Suprapubic skin (tissue), 4 donors: ENCODE measurements around the gene SH3BP4.

ENCODE experiments used
- POLR2A ChIP-seq, 2 donors: fragments of 450-650 bp; IDR thresholded peaks; one replicate each; pipeline ENCODE4 v1.6.1; 2017; ENCODE audit warnings: antibody characterized with exemption in 2 of 2, mild to moderate bottlenecking in 2 of 2, moderate library complexity in 2 of 2
- POLR2AphosphoS5 ChIP-seq, 3 donors: sonication (generic); formaldehyde crosslinking; IDR thresholded peaks; one replicate each; pipeline ENCODE4 v1.6.1; 2017; ENCODE audit warnings: antibody characterized with exemption in 3 of 3
- TF ChIP-seq, protein P1 (sequence below), 2 donors: fragments of 200-600 bp in 1 of 2; fragments of 450-650 bp in 1 of 2; sonication (generic) in 1 of 2; IDR thresholded peaks; one replicate each; pipeline ENCODE4 v1.5.1; 2016 to 2019; ENCODE audit warnings: antibody characterized with exemption in 2 of 2, mild to moderate bottlenecking in 1 of 2, moderate library complexity in 1 of 2

- TF ChIP-seq, protein P1, sequence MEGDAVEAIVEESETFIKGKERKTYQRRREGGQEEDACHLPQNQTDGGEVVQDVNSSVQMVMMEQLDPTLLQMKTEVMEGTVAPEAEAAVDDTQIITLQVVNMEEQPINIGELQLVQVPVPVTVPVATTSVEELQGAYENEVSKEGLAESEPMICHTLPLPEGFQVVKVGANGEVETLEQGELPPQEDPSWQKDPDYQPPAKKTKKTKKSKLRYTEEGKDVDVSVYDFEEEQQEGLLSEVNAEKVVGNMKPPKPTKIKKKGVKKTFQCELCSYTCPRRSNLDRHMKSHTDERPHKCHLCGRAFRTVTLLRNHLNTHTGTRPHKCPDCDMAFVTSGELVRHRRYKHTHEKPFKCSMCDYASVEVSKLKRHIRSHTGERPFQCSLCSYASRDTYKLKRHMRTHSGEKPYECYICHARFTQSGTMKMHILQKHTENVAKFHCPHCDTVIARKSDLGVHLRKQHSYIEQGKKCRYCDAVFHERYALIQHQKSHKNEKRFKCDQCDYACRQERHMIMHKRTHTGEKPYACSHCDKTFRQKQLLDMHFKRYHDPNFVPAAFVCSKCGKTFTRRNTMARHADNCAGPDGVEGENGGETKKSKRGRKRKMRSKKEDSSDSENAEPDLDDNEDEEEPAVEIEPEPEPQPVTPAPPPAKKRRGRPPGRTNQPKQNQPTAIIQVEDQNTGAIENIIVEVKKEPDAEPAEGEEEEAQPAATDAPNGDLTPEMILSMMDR (IDR thresholded peaks at IDR 0.05): no peak
- TF ChIP-seq POLR2A (IDR thresholded peaks at IDR 0.05): no peak
- no peak for TF ChIP-seq POLR2AphosphoS5 (IDR thresholded peaks at IDR 0.05)
These were observed 133.7 kb downstream of the SH3BP4 start for GRCh38 chr2:235085476-235085875.
